GM19023 (cell line): Measurements from ENCODE around the gene FIGN.

Source experiments
- ATAC-seq: cut with Tn5 transposase; IDR thresholded peaks from one replicate; pipeline ENCODE4 v1.9.1; 2021; ENCODE audit warnings: mild to moderate bottlenecking, moderate library complexity; ENCODE audit not compliant: unreplicated experiment

FIGN gene

GRCh38 chr2:163735685-163736432 lies at the start of gene FIGN:
Gene FIGN (minus strand): TSS chr2:163736008. CDS start chr2:163734927, 1,081 bp downstream.
- no peak for ATAC-seq

- no peak for ATAC-seq
These were observed 49.4 kb upstream of the FIGN start for GRCh38 chr2:163785162-163785561.

- no peak for ATAC-seq
These were observed 44.3 kb upstream of the FIGN start for GRCh38 chr2:163779970-163780597.

- no peak for ATAC-seq
These were observed 42.4 kb upstream of the FIGN start for GRCh38 chr2:163778045-163778781.

GRCh38 chr2:163775304-163775703 lies 39.5 kb upstream of the FIGN start:
- no peak for ATAC-seq

GRCh38 chr2:163774862-163775261 lies 39.1 kb upstream of the FIGN start:
- no peak for ATAC-seq

GRCh38 chr2:163773276-163773675 lies 37.5 kb upstream of the FIGN start:
- no peak for ATAC-seq

GRCh38 chr2:163771596-163771995 lies 35.8 kb upstream of the FIGN start:
- no peak for ATAC-seq

- no peak for ATAC-seq
These were observed 33.3 kb upstream of the FIGN start for GRCh38 chr2:163768881-163769695.

GRCh38 chr2:163767097-163767496 lies 31.3 kb upstream of the FIGN start:
- no peak for ATAC-seq

GRCh38 chr2:163764566-163764965 lies 28.8 kb upstream of the FIGN start:
- no peak for ATAC-seq

- no peak for ATAC-seq
These were observed 23.2 kb upstream of the FIGN start for GRCh38 chr2:163759013-163759412.

GRCh38 chr2:163757814-163758213 lies 22.0 kb upstream of the FIGN start:
- ATAC-seq: no peak

- ATAC-seq: no peak
These were observed 20.8 kb upstream of the FIGN start for GRCh38 chr2:163756588-163756987.

GRCh38 chr2:163755366-163755765 lies 19.6 kb upstream of the FIGN start:
- no peak for ATAC-seq

GRCh38 chr2:163753726-163754125 lies 17.9 kb upstream of the FIGN start:
- ATAC-seq: no peak

- no peak for ATAC-seq
These were observed 16.5 kb upstream of the FIGN start for GRCh38 chr2:163752267-163752666.

- ATAC-seq: no peak
These were observed 15.9 kb upstream of the FIGN start for GRCh38 chr2:163751696-163752095.

GRCh38 chr2:163748420-163748819 lies 12.6 kb upstream of the FIGN start:
- no peak for ATAC-seq

GRCh38 chr2:163741435-163741834 lies 5.6 kb upstream of the FIGN start:
- no peak for ATAC-seq

- no peak for ATAC-seq
These were observed 1.8 kb upstream of the FIGN start for GRCh38 chr2:163737563-163737962.
